GM21576 (cell line): ENCODE results near the gene HOXC9.

ENCODE experiments used
- ATAC-seq: cut with Tn5 transposase; IDR thresholded peaks from one replicate; pipeline ENCODE4 v1.9.1; 2021; ENCODE audit warnings: mild to moderate bottlenecking, moderate library complexity; ENCODE audit not compliant: unreplicated experiment

HOXC9 gene

DNA sequence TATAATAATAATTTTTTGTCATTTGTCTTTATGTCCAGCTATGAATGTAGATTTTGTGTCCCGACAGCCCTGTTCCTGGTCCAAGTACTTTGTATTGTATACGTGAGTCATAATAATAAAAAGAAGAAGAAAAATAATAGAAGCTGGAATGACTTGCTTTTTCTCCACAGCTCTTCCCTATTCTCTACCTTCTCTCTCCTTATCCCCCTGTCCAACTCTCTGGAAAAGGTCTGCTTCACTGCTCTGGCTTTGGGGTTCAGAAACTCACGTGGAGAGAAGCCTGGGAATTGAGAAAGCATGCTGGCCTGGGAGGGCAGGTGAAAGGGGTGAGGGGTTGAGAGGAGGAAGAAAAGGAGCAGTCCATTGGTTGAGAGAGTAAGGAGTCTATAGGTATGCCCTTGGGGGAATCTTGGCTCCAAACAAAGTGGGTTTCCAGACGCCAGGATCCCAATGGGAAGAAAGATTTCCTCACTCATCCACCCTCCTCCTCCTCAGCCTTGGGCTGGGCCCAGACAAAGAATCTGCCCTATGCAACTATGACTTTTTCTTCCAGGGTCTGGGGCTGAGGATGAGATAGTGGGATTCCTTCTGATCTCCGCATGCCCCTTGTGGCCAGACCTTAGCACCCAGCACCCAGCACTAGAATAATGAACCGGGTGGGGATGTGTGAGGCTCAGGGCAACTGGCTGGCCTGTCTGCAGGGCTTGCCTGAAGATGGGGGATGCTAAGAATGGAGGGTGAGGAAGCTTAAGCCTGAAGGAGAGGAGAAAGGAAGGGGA, 12.9 kb downstream of the HOXC9 start:
- no peak for ATAC-seq

DNA sequence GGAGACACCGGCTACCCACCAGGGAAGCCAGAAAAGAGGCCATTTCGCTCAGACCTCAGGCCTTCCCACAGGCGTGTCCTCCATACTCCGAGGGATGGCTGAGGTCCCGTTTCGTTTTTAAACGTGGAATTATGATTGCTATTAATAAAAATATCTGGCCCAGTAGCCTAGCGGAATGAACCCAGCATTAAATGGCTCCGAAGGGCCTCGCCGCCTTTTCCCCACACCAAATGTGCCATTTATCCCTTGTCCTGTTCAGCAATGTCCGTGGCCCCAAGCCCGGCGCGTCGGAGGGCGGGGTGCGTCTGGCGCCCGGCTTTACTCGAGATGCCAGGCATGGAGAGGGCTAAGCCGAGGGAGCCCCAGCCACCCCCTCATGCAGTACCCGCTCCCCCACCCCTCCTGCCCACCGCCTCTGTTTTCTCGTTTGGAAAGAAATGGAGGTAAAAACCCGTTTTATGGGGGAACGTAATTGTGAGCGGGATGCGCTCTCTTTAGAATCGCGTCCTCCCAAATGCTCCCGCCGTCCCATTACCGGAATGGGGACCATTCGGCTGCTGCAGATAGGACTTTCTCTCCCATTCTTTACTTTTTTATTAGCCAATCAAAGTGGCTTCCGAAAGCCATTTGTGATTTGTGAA, 14.5 kb downstream of the HOXC9 start:
- ATAC-seq: no peak

DNA sequence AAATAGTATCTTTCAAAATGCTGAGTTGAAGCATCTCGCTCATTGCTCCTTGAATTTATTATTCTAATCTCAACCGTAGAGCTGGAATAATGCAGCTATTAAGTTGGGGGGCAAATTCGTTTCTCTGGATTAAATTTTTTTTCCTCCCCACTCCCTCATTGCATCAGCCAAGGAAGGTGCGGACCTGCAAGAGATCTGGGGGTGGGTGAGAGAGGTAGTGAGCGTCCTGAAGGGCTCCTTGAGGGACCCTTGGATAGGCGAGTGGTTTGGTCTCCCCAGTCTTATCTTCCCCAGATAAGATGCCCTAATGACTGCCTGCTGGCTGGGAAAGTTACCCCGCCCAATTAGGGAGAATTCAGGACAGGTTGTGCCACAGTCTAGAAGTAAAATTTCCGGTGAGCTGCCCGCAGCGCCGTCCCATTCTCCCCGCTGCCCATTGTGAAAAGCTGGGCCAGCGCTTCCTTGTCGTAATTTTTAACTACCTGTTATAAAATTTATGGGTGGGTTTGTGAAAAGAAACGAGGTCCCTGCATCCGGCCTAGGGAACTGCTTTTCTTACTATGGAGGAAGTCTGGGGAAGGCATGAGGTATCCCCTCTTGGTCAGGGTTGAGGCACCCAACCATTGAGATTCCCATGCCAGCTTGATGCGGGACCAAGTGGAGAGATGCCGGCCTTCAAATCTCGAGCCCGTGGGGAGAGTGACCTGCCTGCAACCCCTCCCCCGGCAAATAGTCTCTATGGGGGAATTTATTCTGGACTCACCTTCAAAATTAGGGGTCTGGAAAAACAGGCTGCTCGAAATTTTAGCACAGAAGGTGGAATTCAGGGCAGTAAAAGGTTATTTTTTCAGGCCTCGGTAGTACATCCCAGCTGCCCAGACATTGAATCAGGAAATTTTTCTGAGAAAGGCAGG, 15.3 kb downstream of the HOXC9 start:
- ATAC-seq: no peak

DNA sequence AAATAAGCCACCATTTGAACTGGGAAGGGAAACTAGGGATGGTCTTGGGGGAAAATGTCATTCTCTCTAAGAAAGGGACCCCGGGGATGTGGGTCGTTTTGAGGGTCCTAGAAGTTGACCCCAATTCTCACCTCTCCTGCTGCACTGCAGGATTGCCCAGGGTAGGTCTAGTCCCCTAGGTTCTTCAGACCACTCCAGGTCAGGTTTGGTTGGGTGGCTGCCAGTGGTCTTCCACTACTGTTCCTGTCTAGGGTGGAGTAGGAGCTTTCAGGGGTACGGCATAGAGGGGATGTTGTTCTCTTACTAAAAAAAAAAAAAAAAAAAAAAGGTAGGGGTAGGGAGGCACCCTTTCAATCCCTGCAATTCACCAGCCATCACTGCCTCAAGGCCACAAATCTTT, 16.1 kb downstream of the HOXC9 start:
- no peak for ATAC-seq

- ATAC-seq: no peak
Observed at GRCh38 chr12:54016478-54016964, 16.6 kb downstream of the HOXC9 start.

DNA sequence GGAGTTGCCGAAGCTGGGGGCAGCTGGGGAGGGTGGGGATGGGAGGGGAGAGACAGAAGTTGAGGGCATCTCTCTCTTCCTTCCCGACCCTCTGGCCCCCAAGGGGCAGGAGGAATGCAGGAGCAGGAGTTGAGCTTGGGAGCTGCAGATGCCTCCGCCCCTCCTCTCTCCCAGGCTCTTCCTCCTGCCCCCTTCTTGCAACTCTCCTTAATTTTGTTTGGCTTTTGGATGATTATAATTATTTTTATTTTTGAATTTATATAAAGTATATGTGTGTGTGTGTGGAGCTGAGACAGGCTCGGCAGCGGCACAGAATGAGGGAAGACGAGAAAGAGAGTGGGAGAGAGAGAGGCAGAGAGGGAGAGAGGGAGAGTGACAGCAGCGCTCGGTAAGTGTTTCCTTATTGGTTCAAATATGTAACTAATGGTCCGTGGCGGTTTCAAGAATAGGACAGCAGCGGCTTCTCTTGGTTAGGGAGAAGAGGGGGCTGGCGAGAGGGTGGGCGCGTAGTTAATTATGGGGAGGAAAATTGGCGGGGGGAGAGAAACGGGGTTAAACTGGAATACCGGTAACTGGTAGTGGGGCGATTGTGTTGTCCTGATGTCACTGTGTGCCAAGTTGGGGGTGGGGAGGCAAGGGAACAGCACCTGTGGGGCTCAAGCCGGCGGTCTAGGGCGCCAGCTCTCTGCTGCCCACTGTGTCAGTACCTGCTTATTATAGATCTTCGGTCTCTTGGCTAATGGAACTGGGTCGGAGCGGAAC, 17.2 kb downstream of the HOXC9 start:
- ATAC-seq: peak; percentile 37

DNA sequence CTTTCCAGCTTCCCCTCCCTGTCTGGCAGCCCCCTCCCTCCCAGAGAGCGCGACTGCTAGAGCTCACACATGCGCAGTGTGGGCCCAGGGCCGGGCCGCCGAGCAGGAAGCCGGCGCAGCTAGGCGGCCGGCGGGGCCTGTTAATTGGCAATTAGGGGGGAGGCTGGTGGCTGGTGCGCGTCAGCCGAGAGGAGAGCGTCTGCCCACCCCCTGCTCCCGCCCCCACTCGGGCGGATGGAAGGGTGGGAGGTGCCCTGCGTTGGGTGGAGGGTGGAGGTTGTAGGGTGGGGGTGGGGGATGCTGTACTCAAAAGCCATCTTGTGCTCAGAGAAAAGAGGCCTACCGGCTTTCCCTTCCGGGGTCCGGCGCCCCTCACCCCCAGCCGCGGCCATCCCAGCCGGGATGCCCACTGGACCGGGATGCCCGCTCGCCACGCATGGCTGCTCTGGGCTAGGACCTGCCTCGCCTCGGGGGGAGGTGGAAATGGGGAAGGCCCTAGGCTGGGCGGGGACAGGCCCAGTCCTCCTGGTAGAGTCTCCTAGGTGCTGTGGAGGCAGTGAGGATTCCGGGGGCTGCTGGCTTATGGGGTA, 18.0 kb downstream of the HOXC9 start:
- ATAC-seq: peak; percentile 72

GRCh38 chr12:54018468-54018984, 18.6 kb downstream of the HOXC9 start:
- ATAC-seq: no peak

DNA sequence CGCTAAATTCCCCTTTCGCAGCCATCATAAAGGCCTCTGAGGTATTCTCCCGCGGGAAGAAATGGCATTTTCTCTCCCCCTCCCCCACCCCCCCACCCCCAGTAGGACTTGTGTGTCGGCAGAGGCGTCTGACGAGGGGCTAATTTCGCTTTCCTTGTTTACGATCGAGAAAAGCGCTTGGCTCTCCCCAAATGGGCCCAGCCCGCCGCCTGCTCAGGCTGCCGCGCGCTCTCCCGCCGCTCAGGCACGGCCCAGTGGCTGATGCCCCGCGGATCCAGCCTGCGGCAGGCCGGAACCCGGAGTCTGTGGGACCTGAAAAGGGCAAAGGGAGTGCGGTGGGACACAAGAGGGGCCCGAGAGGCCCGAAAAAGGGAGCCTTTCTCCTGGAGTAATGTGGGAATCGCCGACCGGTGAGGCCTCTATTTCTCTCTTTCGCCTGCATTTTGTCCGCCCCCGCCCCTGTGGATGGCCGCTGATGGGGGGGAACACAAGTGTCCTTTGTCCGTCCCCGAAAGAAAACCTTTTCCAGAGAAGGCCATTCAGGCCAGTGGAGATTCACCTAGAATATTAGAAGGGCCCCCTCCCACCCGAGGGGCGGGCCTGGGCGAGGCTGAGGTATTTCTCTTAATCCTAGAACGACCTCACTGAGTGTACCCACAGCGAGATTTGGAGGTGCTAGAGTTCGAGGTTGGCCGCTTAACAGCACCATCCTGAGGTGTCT, 19.3 kb downstream of the HOXC9 start:
- no peak for ATAC-seq

DNA sequence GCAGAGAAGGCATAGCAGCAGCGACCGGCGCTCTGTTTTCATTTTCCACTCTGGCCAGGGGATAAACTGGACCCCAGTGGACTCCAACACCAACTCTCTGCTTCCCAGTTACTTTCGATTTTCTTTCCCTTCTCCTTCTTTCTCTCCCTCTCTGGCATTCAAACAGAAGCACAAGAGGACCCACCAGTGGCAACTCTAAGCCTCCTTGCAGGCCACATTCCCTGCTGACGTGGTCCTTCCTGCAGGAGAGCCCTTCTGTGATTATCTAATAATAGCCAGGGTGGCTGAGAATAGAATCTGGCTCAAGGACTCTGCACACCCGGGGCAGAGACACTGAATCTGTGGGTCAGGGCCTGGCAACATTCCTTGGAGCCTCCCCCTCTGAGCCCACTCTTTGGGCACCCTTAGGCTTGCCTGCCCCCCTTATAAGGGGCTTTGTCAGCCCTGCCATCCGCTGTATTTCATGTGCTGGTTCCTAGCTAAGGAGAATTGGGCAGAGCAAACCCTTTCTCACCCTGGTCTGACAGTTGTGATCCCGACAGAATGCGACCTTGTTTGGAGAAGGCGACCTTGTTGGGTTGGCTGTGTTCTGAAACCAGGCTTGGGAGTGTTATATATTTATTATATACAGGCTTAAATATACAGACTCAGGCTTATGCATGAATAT, 20.1 kb downstream of the HOXC9 start:
- no peak for ATAC-seq

GRCh38 chr12:54020591-54021405, 20.8 kb downstream of the HOXC9 start:
- ATAC-seq: no peak

DNA sequence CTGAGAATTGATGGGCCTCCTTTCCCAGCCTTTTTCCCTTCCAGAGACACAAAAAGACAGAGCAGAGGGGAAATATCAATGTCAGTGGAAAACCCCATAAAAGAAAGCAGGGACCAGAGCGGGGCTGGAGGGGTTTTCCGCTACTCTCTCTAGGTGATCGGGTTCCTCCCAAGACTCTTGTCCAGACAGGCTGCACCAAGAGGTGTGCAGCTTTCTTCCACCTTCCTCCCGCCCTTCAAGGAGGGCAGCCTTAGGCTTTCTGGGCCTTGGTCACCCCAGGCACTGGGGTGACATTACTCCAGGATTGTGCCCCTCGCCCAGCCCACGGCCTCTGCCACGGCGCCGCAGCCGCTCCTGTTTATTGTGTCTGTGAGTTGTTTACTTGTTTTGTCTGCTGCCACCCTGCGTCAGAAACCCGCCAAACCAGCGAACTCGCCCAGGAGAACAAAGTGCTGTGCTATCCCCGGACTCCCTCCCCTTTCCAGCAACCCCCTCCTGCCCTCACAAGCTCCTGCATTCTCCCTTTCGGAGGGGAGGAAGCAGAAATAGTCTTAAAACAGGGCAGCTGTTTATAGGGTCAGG, 21.6 kb downstream of the HOXC9 start:
- ATAC-seq: no peak

DNA sequence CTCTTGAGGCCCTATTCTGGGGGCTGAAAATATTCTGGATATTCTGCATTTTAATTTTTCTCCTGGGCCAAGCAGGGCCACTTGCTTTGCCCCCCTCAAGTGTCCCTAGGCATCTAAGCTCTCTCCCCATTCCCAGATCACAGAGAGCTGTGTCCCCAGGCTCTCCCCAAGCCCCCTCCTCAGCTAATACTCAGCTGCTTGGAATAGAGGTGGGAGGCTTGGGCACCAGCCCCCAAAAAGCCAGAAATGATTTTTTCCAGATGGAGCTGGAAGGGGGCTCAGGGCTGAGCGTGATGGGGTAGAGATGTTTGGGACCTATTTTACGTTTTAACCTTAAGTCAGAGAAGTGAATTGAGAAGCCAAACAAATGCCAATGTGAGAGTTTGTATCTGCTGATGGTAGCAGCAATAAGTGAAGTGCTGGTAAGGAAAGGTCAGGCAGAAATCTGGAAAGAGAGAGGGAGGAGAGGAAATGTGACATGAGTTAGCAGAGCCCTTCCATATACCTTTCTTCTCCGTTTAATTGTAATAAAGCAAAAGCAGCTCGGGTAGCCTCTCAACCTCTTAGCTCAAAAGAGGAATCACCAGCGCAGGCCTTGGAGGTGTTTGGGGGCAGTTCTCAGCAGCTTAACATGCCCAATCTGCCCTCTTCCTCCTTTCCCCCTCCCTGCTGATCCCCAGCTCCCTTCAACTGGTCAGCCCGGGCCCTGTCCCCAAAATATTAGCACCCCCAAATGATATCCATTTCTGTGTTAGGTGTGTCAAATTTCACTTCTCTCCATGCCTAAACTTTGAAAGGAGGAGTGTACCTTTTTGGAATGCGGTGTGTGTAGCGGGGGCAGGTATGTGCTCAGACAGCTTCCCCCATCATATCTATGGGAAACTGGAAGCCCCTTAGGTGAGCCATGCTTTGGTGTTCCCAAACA, 23.3 kb downstream of the HOXC9 start:
- ATAC-seq: no peak

- ATAC-seq: no peak
Observed at GRCh38 chr12:54024127-54024526, 24.2 kb downstream of the HOXC9 start.

DNA sequence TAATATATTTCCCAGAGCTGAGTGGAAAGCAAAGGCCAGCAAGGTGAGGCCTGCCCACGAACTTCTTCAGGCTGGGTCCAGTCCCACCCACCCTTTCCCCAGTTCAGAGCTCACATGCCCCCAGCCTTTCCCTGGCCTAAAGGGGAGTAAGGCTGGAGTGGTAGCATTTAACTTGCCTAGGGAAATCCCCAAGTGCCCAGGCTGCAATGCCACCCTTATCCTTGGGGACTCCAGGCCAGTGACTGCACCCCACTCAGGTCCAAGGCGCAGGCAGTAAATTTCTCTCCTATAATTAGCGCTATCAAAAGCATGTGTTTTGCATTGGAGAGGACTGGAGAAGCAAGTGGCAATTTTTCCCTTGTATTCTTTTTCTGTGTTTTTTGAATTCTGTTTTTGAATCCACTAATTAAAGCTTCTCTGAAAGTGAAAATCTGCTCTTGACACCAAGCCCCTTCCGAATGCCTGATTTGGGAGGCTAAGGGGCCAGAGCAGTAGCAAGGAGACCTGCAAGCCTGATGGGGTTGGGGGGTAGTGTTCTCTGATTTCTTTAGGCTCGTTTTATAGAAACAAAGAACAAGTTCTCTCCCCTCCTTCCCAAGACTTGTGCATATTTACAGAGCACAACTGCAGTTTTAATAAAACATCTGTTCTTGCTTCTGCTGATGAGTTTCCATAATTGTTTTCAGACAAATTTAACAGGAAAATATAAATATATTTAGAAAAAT, 24.8 kb downstream of the HOXC9 start:
- no peak for ATAC-seq
